HL-60/S4 treated with retinoic acid at 250 ng/mL for 4 days and 3 days (cell line): ENCODE results near the gene NDUFAF8.

ENCODE experiments used
- in situ Hi-C: fragments of 300-500 bp; cut with MboI; formaldehyde crosslinking; loops from 2 replicates; pipeline ENCODE4 v1.7.0; 2022; ENCODE audit warnings: low sequenced_read_pairs

Gene NDUFAF8

GRCh38 chr17:81267390-81268067 is 28.4 kb downstream of the NDUFAF8 start:
- in situ Hi-C loops, result loop anchor here (10.0 kb wide), 1 partner anchor 217 kb away; no protein-coding TSS in a partner anchor

- in situ Hi-C loops, result no loop called here
Measured at GRCh38 chr17:81270279-81270678, 31.2 kb downstream of the NDUFAF8 start.

GRCh38 chr17:81271226-81271625 is 32.1 kb downstream of the NDUFAF8 start:
- in situ Hi-C loops, result no loop called here

- in situ Hi-C loops, result no loop called here
Measured at GRCh38 chr17:81272616-81273015, 33.5 kb downstream of the NDUFAF8 start.

- in situ Hi-C loops, result no loop called here
Measured at GRCh38 chr17:81273698-81274470, 34.8 kb downstream of the NDUFAF8 start.

GRCh38 chr17:81274471-81274855 is 35.3 kb downstream of the NDUFAF8 start:
- in situ Hi-C loops, result no loop called here

- in situ Hi-C loops, result no loop called here
Measured at GRCh38 chr17:81276781-81277180, 37.7 kb downstream of the NDUFAF8 start.

GRCh38 chr17:81277421-81277820 is 38.3 kb downstream of the NDUFAF8 start:
- in situ Hi-C loops, result no loop called here

GRCh38 chr17:81277946-81278693 is 39.0 kb downstream of the NDUFAF8 start:
- in situ Hi-C loops, result no loop called here

GRCh38 chr17:81278831-81279230 is 39.7 kb downstream of the NDUFAF8 start:
- in situ Hi-C loops, result no loop called here

GRCh38 chr17:81279278-81280275 is 40.5 kb downstream of the NDUFAF8 start:
- in situ Hi-C loops, result no loop called here

GRCh38 chr17:81280571-81280970 is 41.5 kb downstream of the NDUFAF8 start:
- in situ Hi-C loops, result no loop called here

GRCh38 chr17:81282141-81282540 is 43.0 kb downstream of the NDUFAF8 start:
- in situ Hi-C loops, result no loop called here

- in situ Hi-C loops, result no loop called here
Measured at GRCh38 chr17:81282876-81283275, 43.8 kb downstream of the NDUFAF8 start.

- in situ Hi-C loops, result no loop called here
Measured at GRCh38 chr17:81285179-81285878, 46.2 kb downstream of the NDUFAF8 start.

GRCh38 chr17:81285894-81286293 is 46.8 kb downstream of the NDUFAF8 start:
- in situ Hi-C loops, result no loop called here

- in situ Hi-C loops, result no loop called here
Measured at GRCh38 chr17:81286491-81287145, 47.5 kb downstream of the NDUFAF8 start.

GRCh38 chr17:81287152-81287551 is 48.0 kb downstream of the NDUFAF8 start:
- in situ Hi-C loops, result no loop called here

GRCh38 chr17:81287741-81288430 is 48.8 kb downstream of the NDUFAF8 start:
- in situ Hi-C loops, result no loop called here
